Measurements from ENCODE around the gene ARRDC5. TPM values are rescaled to one million over a fixed set of nuclear protein-coding genes. Genes with fewer than 3 reads are reported as not detected.
A peak's percentile ranks its signal among the peaks of the same experiment; 100 is the strongest.

ARRDC5 gene
- total and polyA plus RNA-seq, 2 of the 13 experiments (the other 11 are each of a cell fraction or from before 2014, with no cell fraction given) = not detected

DNA sequence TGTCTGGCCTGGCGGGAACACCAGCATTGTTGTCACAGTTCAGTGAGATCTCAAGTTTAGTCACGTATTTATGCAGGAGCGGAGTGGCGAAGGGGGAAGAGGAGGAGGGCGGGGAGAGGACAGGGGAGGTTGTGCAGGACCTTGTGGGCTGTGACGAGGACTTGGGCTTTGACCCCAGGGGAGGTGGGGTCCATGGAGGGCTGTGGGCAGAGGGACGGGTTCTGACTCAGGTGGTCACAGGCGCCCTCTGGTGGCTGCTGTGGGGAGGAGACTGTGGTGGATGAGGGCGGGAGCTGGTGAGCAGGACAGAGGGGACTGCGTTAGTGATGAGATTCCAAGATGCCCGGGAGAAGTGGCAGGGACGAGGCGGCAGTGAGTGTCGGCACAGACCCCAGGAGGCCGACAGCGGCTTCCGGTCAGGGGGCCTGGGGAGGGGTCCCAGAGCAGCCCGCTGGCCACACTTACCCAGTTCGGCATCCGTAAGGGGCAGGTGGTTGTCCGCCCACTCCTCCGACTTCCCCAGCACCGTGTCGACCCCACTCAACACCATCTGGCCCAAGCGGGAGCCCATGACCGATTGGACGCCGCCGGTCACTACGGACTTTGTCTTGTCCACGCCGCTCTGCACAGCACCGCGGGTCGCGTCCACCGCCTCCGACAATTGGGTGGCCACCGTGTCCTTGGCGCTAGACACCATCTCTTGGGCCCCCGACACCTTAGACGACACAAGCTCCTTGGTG, 51.0 kb downstream of the ARRDC5 start (continued):
- TF ChIP-seq CREB1 (IDR thresholded peaks at IDR 0.05) (peak; percentile 80), CREB1 (CRISPR knock-in tag; IDR thresholded peaks at IDR 0.05) (no peak), ZNF75D (CRISPR knock-in tag; IDR thresholded peaks at IDR 0.05; ENCODE audit: borderline replicate concordance) (no peak), HNRNPLL (IDR thresholded peaks at IDR 0.05; ENCODE audit: low read depth, low read length, poor library complexity, severe bottlenecking) (no peak), POLR2AphosphoS5 (IDR thresholded peaks at IDR 0.05; ENCODE audit: low read depth, low read length) (no peak), ZNF264 (CRISPR knock-in tag; IDR thresholded peaks at IDR 0.05) (no peak), PLRG1 (conservative IDR thresholded peaks at IDR 0.05) (no peak), HNRNPL (IDR thresholded peaks at IDR 0.05; ENCODE audit: low read depth, low read length) (no peak; the same call in 1 of the 2 replicates), ZFYVE20 (CRISPR knock-in tag; IDR thresholded peaks at IDR 0.05; ENCODE audit: borderline replicate concordance, low read depth) (no peak), REPIN1 (CRISPR knock-in tag; IDR thresholded peaks at IDR 0.05; ENCODE audit: borderline replicate concordance, low read depth) (no peak), NCOR1 (IDR thresholded peaks at IDR 0.05; ENCODE audit: borderline replicate concordance, low read length) (peak; percentile 42; the same call in 1 of the 2 replicates), MTF2 (CRISPR knock-in tag; IDR thresholded peaks at IDR 0.05; ENCODE audit: borderline replicate concordance) (no peak), ZNF333 (CRISPR knock-in tag; IDR thresholded peaks at IDR 0.05; ENCODE audit: borderline replicate concordance) (no peak), SRSF1 (optimal IDR thresholded peaks at IDR 0.05; ENCODE audit: low read depth, low read length) (no peak), ZBTB4 (CRISPR knock-in tag; IDR thresholded peaks at IDR 0.05; ENCODE audit: borderline replicate concordance) (peak; percentile 91), ZNF543 (CRISPR knock-in tag; IDR thresholded peaks at IDR 0.05) (no peak)
- TF ChIP-seq, protein P1, sequence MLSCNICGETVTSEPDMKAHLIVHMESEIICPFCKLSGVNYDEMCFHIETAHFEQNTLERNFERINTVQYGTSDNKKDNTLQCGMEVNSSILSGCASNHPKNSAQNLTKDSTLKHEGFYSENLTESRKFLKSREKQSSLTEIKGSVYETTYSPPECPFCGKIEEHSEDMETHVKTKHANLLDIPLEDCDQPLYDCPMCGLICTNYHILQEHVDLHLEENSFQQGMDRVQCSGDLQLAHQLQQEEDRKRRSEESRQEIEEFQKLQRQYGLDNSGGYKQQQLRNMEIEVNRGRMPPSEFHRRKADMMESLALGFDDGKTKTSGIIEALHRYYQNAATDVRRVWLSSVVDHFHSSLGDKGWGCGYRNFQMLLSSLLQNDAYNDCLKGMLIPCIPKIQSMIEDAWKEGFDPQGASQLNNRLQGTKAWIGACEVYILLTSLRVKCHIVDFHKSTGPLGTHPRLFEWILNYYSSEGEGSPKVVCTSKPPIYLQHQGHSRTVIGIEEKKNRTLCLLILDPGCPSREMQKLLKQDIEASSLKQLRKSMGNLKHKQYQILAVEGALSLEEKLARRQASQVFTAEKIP (CRISPR knock-in tag; IDR thresholded peaks at IDR 0.05; ENCODE audit: borderline replicate concordance) = no peak
- TF ChIP-seq, protein P2, sequence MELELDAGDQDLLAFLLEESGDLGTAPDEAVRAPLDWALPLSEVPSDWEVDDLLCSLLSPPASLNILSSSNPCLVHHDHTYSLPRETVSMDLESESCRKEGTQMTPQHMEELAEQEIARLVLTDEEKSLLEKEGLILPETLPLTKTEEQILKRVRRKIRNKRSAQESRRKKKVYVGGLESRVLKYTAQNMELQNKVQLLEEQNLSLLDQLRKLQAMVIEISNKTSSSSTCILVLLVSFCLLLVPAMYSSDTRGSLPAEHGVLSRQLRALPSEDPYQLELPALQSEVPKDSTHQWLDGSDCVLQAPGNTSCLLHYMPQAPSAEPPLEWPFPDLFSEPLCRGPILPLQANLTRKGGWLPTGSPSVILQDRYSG (CRISPR knock-in tag; IDR thresholded peaks at IDR 0.05) = no peak
- TF ChIP-seq, protein P3, sequence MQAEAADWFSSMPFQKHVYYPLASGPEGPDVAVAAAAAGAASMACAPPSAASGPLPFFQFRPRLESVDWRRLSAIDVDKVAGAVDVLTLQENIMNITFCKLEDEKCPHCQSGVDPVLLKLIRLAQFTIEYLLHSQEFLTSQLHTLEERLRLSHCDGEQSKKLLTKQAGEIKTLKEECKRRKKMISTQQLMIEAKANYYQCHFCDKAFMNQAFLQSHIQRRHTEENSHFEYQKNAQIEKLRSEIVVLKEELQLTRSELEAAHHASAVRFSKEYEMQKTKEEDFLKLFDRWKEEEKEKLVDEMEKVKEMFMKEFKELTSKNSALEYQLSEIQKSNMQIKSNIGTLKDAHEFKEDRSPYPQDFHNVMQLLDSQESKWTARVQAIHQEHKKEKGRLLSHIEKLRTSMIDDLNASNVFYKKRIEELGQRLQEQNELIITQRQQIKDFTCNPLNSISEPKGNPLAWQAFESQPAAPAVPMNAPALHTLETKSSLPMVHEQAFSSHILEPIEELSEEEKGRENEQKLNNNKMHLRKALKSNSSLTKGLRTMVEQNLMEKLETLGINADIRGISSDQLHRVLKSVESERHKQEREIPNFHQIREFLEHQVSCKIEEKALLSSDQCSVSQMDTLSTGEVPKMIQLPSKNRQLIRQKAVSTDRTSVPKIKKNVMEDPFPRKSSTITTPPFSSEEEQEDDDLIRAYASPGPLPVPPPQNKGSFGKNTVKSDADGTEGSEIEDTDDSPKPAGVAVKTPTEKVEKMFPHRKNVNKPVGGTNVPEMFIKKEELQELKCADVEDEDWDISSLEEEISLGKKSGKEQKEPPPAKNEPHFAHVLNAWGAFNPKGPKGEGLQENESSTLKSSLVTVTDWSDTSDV (CRISPR knock-in tag; IDR thresholded peaks at IDR 0.05) = no peak
- TF ChIP-seq, protein P4, sequence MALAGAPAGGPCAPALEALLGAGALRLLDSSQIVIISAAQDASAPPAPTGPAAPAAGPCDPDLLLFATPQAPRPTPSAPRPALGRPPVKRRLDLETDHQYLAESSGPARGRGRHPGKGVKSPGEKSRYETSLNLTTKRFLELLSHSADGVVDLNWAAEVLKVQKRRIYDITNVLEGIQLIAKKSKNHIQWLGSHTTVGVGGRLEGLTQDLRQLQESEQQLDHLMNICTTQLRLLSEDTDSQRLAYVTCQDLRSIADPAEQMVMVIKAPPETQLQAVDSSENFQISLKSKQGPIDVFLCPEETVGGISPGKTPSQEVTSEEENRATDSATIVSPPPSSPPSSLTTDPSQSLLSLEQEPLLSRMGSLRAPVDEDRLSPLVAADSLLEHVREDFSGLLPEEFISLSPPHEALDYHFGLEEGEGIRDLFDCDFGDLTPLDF (CRISPR knock-in tag; IDR thresholded peaks at IDR 0.05) = no peak
